Fibroblast of lung (primary cell): ENCODE measurements around the gene MYO6. TPM values are rescaled to one million over a fixed set of nuclear protein-coding genes. Genes with fewer than 3 reads are reported as not detected.

Experiments used
- DNase-seq, 2 donors: peaks; one replicate each; pipeline versions ENCODE4 v3.0.0 to v3.0.0-alpha.2; 2010; ENCODE audit warnings: low read depth in 2 of 2
- H2AFZ ChIP-seq: 2 replicates; pipeline ENCODE4 v1.5.1; 2012; ENCODE audit warnings: low read length, control low read depth, inconsistent platforms
- H3K27ac ChIP-seq: 2 replicates; pipeline ENCODE4 v1.5.1; 2011; ENCODE audit warnings: low read length, control low read depth; ENCODE audit not compliant: insufficient read depth
- H3K27me3 ChIP-seq: 2 replicates; pipeline ENCODE4 v1.5.1; 2011; ENCODE audit warnings: mild to moderate bottlenecking, low read length; ENCODE audit not compliant: control insufficient read depth, insufficient read depth
- H3K36me3 ChIP-seq: 2 replicates; pipeline ENCODE4 v1.5.1; 2011; ENCODE audit warnings: low read length; ENCODE audit not compliant: control insufficient read depth, insufficient read depth
- H3K4me1 ChIP-seq: 2 replicates; pipeline ENCODE4 v1.5.1; 2011; ENCODE audit warnings: low read length; ENCODE audit not compliant: control insufficient read depth, insufficient read depth; ENCODE audit errors: extremely low read depth
- H3K4me2 ChIP-seq: 2 replicates; pipeline ENCODE4 v1.5.1; 2011; ENCODE audit warnings: low read length, control low read depth; ENCODE audit not compliant: insufficient read depth; ENCODE audit errors: extremely low read depth
- H3K4me3 ChIP-seq, 4 experiments: fragments of 200-600 bp in 1 of 4; sonication (generic) in 1 of 4; replicated peaks in 1 of 4; 2 replicates each; pipeline ENCODE4 v1.5.1; 2011 to 2016; ENCODE audit warnings: low read length in 4 of 4, low read depth in 3 of 4, mild to moderate bottlenecking in 3 of 4, control low read depth in 2 of 4, inconsistent platforms in 1 of 4, mixed read lengths in 1 of 4; ENCODE audit not compliant: insufficient read depth in 1 of 4; ENCODE audit errors: control extremely low read depth in 1 of 4
- H3K79me2 ChIP-seq: 2 replicates; pipeline ENCODE4 v1.5.1; 2012; ENCODE audit warnings: mild to moderate bottlenecking, low read length, inconsistent platforms; ENCODE audit not compliant: control insufficient read depth, insufficient read depth
- H3K9ac ChIP-seq: 2 replicates; pipeline ENCODE4 v1.5.1; 2011; ENCODE audit warnings: mild to moderate bottlenecking, low read length, control low read depth; ENCODE audit not compliant: insufficient read depth
- H3K9me3 ChIP-seq: 2 replicates; pipeline ENCODE4 v1.5.1; 2012; ENCODE audit warnings: low read depth, low read length; ENCODE audit not compliant: control insufficient read depth, insufficient read depth
- H4K20me1 ChIP-seq: 2 replicates; pipeline ENCODE4 v1.5.1; 2011; ENCODE audit warnings: low read length; ENCODE audit not compliant: control insufficient read depth, insufficient read depth; ENCODE audit errors: extremely low read depth
- CTCF ChIP-seq, 2 donors: IDR thresholded peaks in 1 of 2; conservative IDR thresholded peaks in 1 of 2; 1 replicate in 1 of 2; 2 replicates in 1 of 2; pipeline ENCODE4 v1.5.1; 2011 to 2012; ENCODE audit warnings: low read length in 2 of 2, control low read depth in 1 of 2, inconsistent platforms in 1 of 2, low read depth in 1 of 2, mild to moderate bottlenecking in 1 of 2
- EZH2 ChIP-seq: IDR thresholded peaks from 2 replicates; pipeline ENCODE4 v1.5.1; 2012; ENCODE audit warnings: low read length, control low read depth, mild to moderate bottlenecking; ENCODE audit errors: missing control alignments
- polyA plus RNA-seq, 2 donors: library from polyadenylated mRNA; depleted of rRNA in 1 of 2; stranded (reverse) in 1 of 2; unstranded in 1 of 2; fragments of >200 nt; gene quantifications; 2 replicates each; pipeline ENCODE4 v1.2.1, GENCODE V29; 2011 to 2012; ENCODE audit warnings: missing spikeins in 1 of 2
- total RNA-seq: library from RNA; depleted of rRNA; stranded (reverse); fragments of >200 nt; gene quantifications from 2 replicates; pipeline ENCODE4 v1.2.1, GENCODE V29; 2014

Gene MYO6
- total and polyA plus RNA-seq, 2 donors (not counting 1 experiment from before 2014, with no cell fraction given), result 16.9 to 24.9 TPM

- Histone ChIP-seq H3K4me1 (no peaks in the 10 kb centered on the region), H3K4me2 (no peak overlapping the region), H3K36me3 (no peaks in the 10 kb centered on the region), H3K9ac (no peak overlapping the region), H2AFZ (no peak overlapping the region), H3K27me3 (no peaks in the 10 kb centered on the region), H4K20me1 (no peaks in the 10 kb centered on the region), H3K4me3 (no peak overlapping the region), H3K79me2 (no peaks in the 10 kb centered on the region), H3K27ac (no peak overlapping the region), H3K9me3 (no peaks in the 10 kb centered on the region)
- DNase-seq, result no peak
- TF ChIP-seq EZH2 (no peak), CTCF (conservative IDR thresholded peaks at IDR 0.05 in 1 of 2, IDR thresholded peaks at IDR 0.05 in 1 of 2; ENCODE audit: low read depth in 1 of 2, low read length in 2 of 2) (no peak)
Measured at GRCh38 chr6:75766387-75766786, 17.3 kb downstream of the MYO6 start.

GRCh38 chr6:75770844-75771243 is 21.8 kb downstream of the MYO6 start:
- no peak overlapping the region for H3K27ac ChIP-seq
- H3K27me3 ChIP-seq, result no peaks in the 10 kb centered on the region
- TF ChIP-seq CTCF (conservative IDR thresholded peaks at IDR 0.05 in 1 of 2, IDR thresholded peaks at IDR 0.05 in 1 of 2; ENCODE audit: low read depth in 1 of 2, low read length in 2 of 2) (no peak), EZH2 (no peak)
- no peaks in the 10 kb centered on the region for H3K9me3 ChIP-seq
- H3K36me3 ChIP-seq, result no peaks in the 10 kb centered on the region
- H3K9ac ChIP-seq, result no peak overlapping the region
- no peak overlapping the region for H3K4me3 ChIP-seq
- DNase-seq, result no peak
- no peaks in the 10 kb centered on the region for H3K4me1 ChIP-seq
- H4K20me1 ChIP-seq, result no peaks in the 10 kb centered on the region
- H3K79me2 ChIP-seq, result no peaks in the 10 kb centered on the region
- no peak overlapping the region for H2AFZ ChIP-seq
- H3K4me2 ChIP-seq, result no peak overlapping the region

- no peak for TF ChIP-seq CTCF (conservative IDR thresholded peaks at IDR 0.05 in 1 of 2, IDR thresholded peaks at IDR 0.05 in 1 of 2; ENCODE audit: low read depth in 1 of 2, low read length in 2 of 2)
- TF ChIP-seq EZH2, result no peak
- DNase-seq, result peak; percentile 19 to 20
- no peak overlapping the region for H3K27ac ChIP-seq
Measured at GRCh38 chr6:75775219-75775618, 26.2 kb downstream of the MYO6 start.

More at GRCh38 chr6:75775219-75775618, 26.2 kb downstream of the MYO6 start:
- H3K4me1 ChIP-seq, result no peaks in the 10 kb centered on the region
- H2AFZ ChIP-seq, result no peak overlapping the region
- H4K20me1 ChIP-seq, result no peaks in the 10 kb centered on the region
- H3K4me2 ChIP-seq, result no peak overlapping the region
- H3K4me3 ChIP-seq, result no peak overlapping the region
- H3K27me3 ChIP-seq, result no peaks in the 10 kb centered on the region
- H3K9ac ChIP-seq, result no peak overlapping the region
- no peaks in the 10 kb centered on the region for H3K9me3 ChIP-seq
- no peaks in the 10 kb centered on the region for H3K79me2 ChIP-seq
- H3K36me3 ChIP-seq, result no peaks in the 10 kb centered on the region
